ENCODE data around the gene COX7B2. TPM values are rescaled to one million over a fixed set of nuclear protein-coding genes. Genes with fewer than 3 reads are reported as not detected.

COX7B2 gene
- polyA plus RNA-seq, 2 of the 4 experiments (the other 2 are of a cell fraction) = not detected

GRCh38 chr4:46955601-46956000 lies 46.6 kb upstream of the COX7B2 start:
- POLR2A ChIA-PET = no interaction called here
- CTCF ChIA-PET = no interaction called here
- Histone ChIP-seq H3K27ac (no peak overlapping the region), H3K4me1 (no peaks in the 10 kb centered on the region), H3K9me3 (no peaks in the 10 kb centered on the region), H3K4me3 (no peak overlapping the region), H3K4me2 (no peak overlapping the region)
- DNase-seq (ENCODE audit: low read depth in 1 of 2, low spot score in 1 of 2) = no peak
- no peak for FAIRE-seq
- TF ChIP-seq NR3C1 (IDR thresholded peaks at IDR 0.05) = no peak
- no peak for TF ChIP-seq NFE2L2 (conservative IDR thresholded peaks at IDR 0.05; ENCODE audit: low read length)
- no peak for TF ChIP-seq HOXB5 (CRISPR knock-in tag; IDR thresholded peaks at IDR 0.05)
- TF ChIP-seq SMC3 (IDR thresholded peaks at IDR 0.05) = no peak
- no peak for TF ChIP-seq FOSB (CRISPR knock-in tag; IDR thresholded peaks at IDR 0.05)
- TF ChIP-seq MAZ (IDR thresholded peaks at IDR 0.05; ENCODE audit: borderline replicate concordance, low read depth, low read length) = no peak
- TF ChIP-seq ZSCAN20 (CRISPR knock-in tag; IDR thresholded peaks at IDR 0.05) = no peak
- TF ChIP-seq HMGXB4 (CRISPR knock-in tag; IDR thresholded peaks at IDR 0.05; ENCODE audit: borderline replicate concordance) = no peak
- TF ChIP-seq CBX8 (IDR thresholded peaks at IDR 0.05) = no peak
- TF ChIP-seq HOXA7 (CRISPR knock-in tag; IDR thresholded peaks at IDR 0.05) = no peak
- TF ChIP-seq PHF8 (IDR thresholded peaks at IDR 0.05; ENCODE audit: borderline replicate concordance, low read depth) = no peak
- TF ChIP-seq RNF2 (IDR thresholded peaks at IDR 0.05; ENCODE audit: borderline replicate concordance, low read depth) = no peak
- TF ChIP-seq POLR2AphosphoS2 (conservative IDR thresholded peaks at IDR 0.05; ENCODE audit: low read length) = no peak
- TF ChIP-seq HDAC2 (IDR thresholded peaks at IDR 0.05) = no peak
- no peak for TF ChIP-seq RAD21 (conservative IDR thresholded peaks at IDR 0.05 in 1 of 2, IDR thresholded peaks at IDR 0.05 in 1 of 2)
- no peak for TF ChIP-seq CBX2 (IDR thresholded peaks at IDR 0.05; ENCODE audit: borderline replicate concordance, low read depth)
- ATAC-seq = no peak

GRCh38 chr4:46954643-46955042 lies 45.6 kb upstream of the COX7B2 start:
- CTCF ChIA-PET = interaction anchor here (0.9 kb wide), 1 partner anchor 8 kb away, joined by 3 read pairs; no protein-coding TSS in a partner anchor
- Histone ChIP-seq H3K9me3 (no peaks in the 10 kb centered on the region), H3K27ac (no peak overlapping the region), H3K4me1 (no peaks in the 10 kb centered on the region), H3K4me2 (no peak overlapping the region), H3K4me3 (no peak overlapping the region)
- no peak for FAIRE-seq
- no peak for TF ChIP-seq E2F6 (IDR thresholded peaks at IDR 0.05; ENCODE audit: borderline replicate concordance, low read depth)
- no peak for TF ChIP-seq RCOR1 (IDR thresholded peaks at IDR 0.05; ENCODE audit: low read depth, low read length)
- TF ChIP-seq GATA3 (IDR thresholded peaks at IDR 0.05; ENCODE audit: borderline replicate concordance) = no peak
- TF ChIP-seq JUN (IDR thresholded peaks at IDR 0.05) = no peak
- TF ChIP-seq RFX5 (IDR thresholded peaks at IDR 0.05) = no peak
- TF ChIP-seq NFE2L2 (conservative IDR thresholded peaks at IDR 0.05; ENCODE audit: low read length) = no peak
- no peak for TF ChIP-seq PHF8 (IDR thresholded peaks at IDR 0.05; ENCODE audit: borderline replicate concordance, low read depth)
- no peak for TF ChIP-seq JUNB (IDR thresholded peaks at IDR 0.05)
- no peak for TF ChIP-seq RAD21 (conservative IDR thresholded peaks at IDR 0.05 in 1 of 2, IDR thresholded peaks at IDR 0.05 in 1 of 2)
- no peak for DNase-seq (ENCODE audit: low read depth in 1 of 2, low spot score in 1 of 2)
- POLR2A ChIA-PET = no interaction called here
- no peak for ATAC-seq

GRCh38 chr4:46953564-46953963 lies 44.5 kb upstream of the COX7B2 start:
- ChIA-PET CTCF (no interaction called here), POLR2A (no interaction called here)
- Histone ChIP-seq H3K9me3 (no peaks in the 10 kb centered on the region), H3K27ac (no peak overlapping the region), H3K4me2 (no peak overlapping the region), H3K4me3 (no peak overlapping the region), H3K4me1 (no peaks in the 10 kb centered on the region)
- WGBS (ENCODE audit: missing lambda C conversion rate) = 0% methylated on average over 2 of the region's 2 CpGs
- no peak for ATAC-seq
- no peak for FAIRE-seq
- DNase-seq (ENCODE audit: low read depth in 1 of 2, low spot score in 1 of 2) = no peak
- no peak for TF ChIP-seq CBX2 (IDR thresholded peaks at IDR 0.05; ENCODE audit: borderline replicate concordance, low read depth)
- no peak for TF ChIP-seq HEYL (CRISPR knock-in tag; IDR thresholded peaks at IDR 0.05)
- TF ChIP-seq ESRRA (IDR thresholded peaks at IDR 0.05; ENCODE audit: borderline replicate concordance, low read length) = no peak
- no peak for TF ChIP-seq RNF2 (IDR thresholded peaks at IDR 0.05; ENCODE audit: borderline replicate concordance, low read depth)
- no peak for TF ChIP-seq ZNF302 (CRISPR knock-in tag; IDR thresholded peaks at IDR 0.05)
- no peak for TF ChIP-seq FOSL2 (IDR thresholded peaks at IDR 0.05)
- no peak for TF ChIP-seq FOSL2 (CRISPR knock-in tag; IDR thresholded peaks at IDR 0.05)
- TF ChIP-seq NR3C1 (IDR thresholded peaks at IDR 0.05) = no peak
- TF ChIP-seq TP53 (CRISPR knock-in tag; IDR thresholded peaks at IDR 0.05) = no peak
- no peak for TF ChIP-seq POLR2AphosphoS2 (conservative IDR thresholded peaks at IDR 0.05; ENCODE audit: low read length)
- no peak for TF ChIP-seq SREBF2 (IDR thresholded peaks at IDR 0.05)
- TF ChIP-seq CHD4 (IDR thresholded peaks at IDR 0.05; ENCODE audit: borderline replicate concordance) = no peak
- no peak for TF ChIP-seq HES2 (IDR thresholded peaks at IDR 0.05)
- TF ChIP-seq MAFK (IDR thresholded peaks at IDR 0.05; ENCODE audit: partially characterized antibody) = no peak
- TF ChIP-seq EP300 (IDR thresholded peaks at IDR 0.05) = no peak
- TF ChIP-seq RAD21 (conservative IDR thresholded peaks at IDR 0.05 in 1 of 2, IDR thresholded peaks at IDR 0.05 in 1 of 2) = no peak
- TF ChIP-seq USF2 (IDR thresholded peaks at IDR 0.05) = no peak
- no peak for TF ChIP-seq MAX (IDR thresholded peaks at IDR 0.05)
- TF ChIP-seq CHD2 (IDR thresholded peaks at IDR 0.05; ENCODE audit: low read length, partially characterized antibody) = no peak
